Measurements from ENCODE around the gene CHD6. TPM values are rescaled to one million over a fixed set of nuclear protein-coding genes. Genes with fewer than 3 reads are reported as not detected.

Gene CHD6
- polyA plus RNA-seq, 1 experiment: 16.4 TPM

GRCh38 chr20:41380551-41381193 is 237.5 kb downstream of the CHD6 start:
- no peaks in the 10 kb centered on the region for H3K36me3 ChIP-seq (ENCODE audit: control insufficient read depth, insufficient read depth, low read length)
- ChIA-PET CTCF (interaction anchor here (0.8 kb wide), 1 partner anchor 31 kb away, joined by 3 read pairs; no protein-coding TSS in a partner anchor), POLR2A (no interaction called here)
- peaks cover 15% of the 10 kb centered on the region for H3K27me3 ChIP-seq (ENCODE audit: control insufficient read depth, insufficient read depth, low read length)
- DNase-seq (ENCODE audit: low read depth): no peak
- no peak overlapping the region for H3K4me3 ChIP-seq (ENCODE audit: low read depth, low read length)
- TF ChIP-seq CTCF (IDR thresholded peaks at IDR 0.05; ENCODE audit: insufficient read depth, low read depth, low read length): no peak

GRCh38 chr20:41379551-41379950 is 238.6 kb downstream of the CHD6 start:
- TF ChIP-seq CTCF (IDR thresholded peaks at IDR 0.05; ENCODE audit: insufficient read depth, low read depth, low read length): no peak
- ChIA-PET POLR2A (no interaction called here), CTCF (interaction anchor here (0.7 kb wide), 1 partner anchor 242 kb away, joined by 3 read pairs; the partner anchor contains the start of gene PLCG1)
- DNase-seq (ENCODE audit: low read depth): no peak
- peaks cover 18% of the 10 kb centered on the region for H3K27me3 ChIP-seq (ENCODE audit: control insufficient read depth, insufficient read depth, low read length)
- H3K4me3 ChIP-seq (ENCODE audit: low read depth, low read length): no peak overlapping the region
- no peaks in the 10 kb centered on the region for H3K36me3 ChIP-seq (ENCODE audit: control insufficient read depth, insufficient read depth, low read length)

- Histone ChIP-seq H3K4me3 (ENCODE audit: low read depth, low read length) (no peak overlapping the region), H3K27me3 (ENCODE audit: control insufficient read depth, insufficient read depth, low read length) (peaks cover 24% of the 10 kb centered on the region), H3K36me3 (ENCODE audit: control insufficient read depth, insufficient read depth, low read length) (no peaks in the 10 kb centered on the region)
- no peak for DNase-seq (ENCODE audit: low read depth)
- no peak for TF ChIP-seq CTCF (IDR thresholded peaks at IDR 0.05; ENCODE audit: insufficient read depth, low read depth, low read length)
- POLR2A ChIA-PET: no interaction called here
- CTCF ChIA-PET: interaction anchor here (1.3 kb wide), 1 partner anchor 34 kb away, joined by 4 read pairs; no protein-coding TSS in a partner anchor
Measured at GRCh38 chr20:41377275-41377674, 240.9 kb downstream of the CHD6 start.

GRCh38 chr20:41376349-41376748 is 241.8 kb downstream of the CHD6 start:
- ChIA-PET POLR2A (no interaction called here), CTCF (interaction anchor here (1.3 to 1.7 kb wide), 2 partner anchors 11 to 35 kb away, joined by 4 read pairs; no protein-coding TSS in a partner anchor)
- Histone ChIP-seq H3K36me3 (ENCODE audit: control insufficient read depth, insufficient read depth, low read length) (no peaks in the 10 kb centered on the region), H3K4me3 (ENCODE audit: low read depth, low read length) (no peak overlapping the region), H3K27me3 (ENCODE audit: control insufficient read depth, insufficient read depth, low read length) (peaks cover 26% of the 10 kb centered on the region)
- no peak for DNase-seq (ENCODE audit: low read depth)
- no peak for TF ChIP-seq CTCF (IDR thresholded peaks at IDR 0.05; ENCODE audit: insufficient read depth, low read depth, low read length)

GRCh38 chr20:41375846-41376245 is 242.3 kb downstream of the CHD6 start:
- CTCF ChIA-PET: interaction anchor here (1.7 kb wide), 1 partner anchor 10 kb away, joined by 4 read pairs; no protein-coding TSS in a partner anchor
- Histone ChIP-seq H3K27me3 (ENCODE audit: control insufficient read depth, insufficient read depth, low read length) (peaks cover 26% of the 10 kb centered on the region), H3K36me3 (ENCODE audit: control insufficient read depth, insufficient read depth, low read length) (no peaks in the 10 kb centered on the region), H3K4me3 (ENCODE audit: low read depth, low read length) (no peak overlapping the region)
- DNase-seq (ENCODE audit: low read depth): no peak
- no peak for TF ChIP-seq CTCF (IDR thresholded peaks at IDR 0.05; ENCODE audit: insufficient read depth, low read depth, low read length)
- POLR2A ChIA-PET: no interaction called here

Measured in BJ (cell line).